GM19468 (cell line): ENCODE results near the gene KCNJ5.

Experiments
- ATAC-seq: cut with Tn5 transposase; IDR thresholded peaks from one replicate; pipeline ENCODE4 v1.9.1; 2021; ENCODE audit warnings: mild to moderate bottlenecking, moderate library complexity, moderate number of reproducible peaks; ENCODE audit not compliant: unreplicated experiment; ENCODE audit errors: extremely low read depth

KCNJ5 gene

GRCh38 chr11:128893578-128894285 lies 2.6 kb downstream of the KCNJ5 start:
- ATAC-seq = peak; percentile 70

- no peak for ATAC-seq
These were observed 3.1 kb downstream of the KCNJ5 start for GRCh38 chr11:128894286-128894681.

GRCh38 chr11:128894685-128895084 lies 3.5 kb downstream of the KCNJ5 start:
- ATAC-seq = no peak

GRCh38 chr11:128895526-128895925 lies 4.4 kb downstream of the KCNJ5 start:
- ATAC-seq = no peak

GRCh38 chr11:128896356-128896755 lies 5.2 kb downstream of the KCNJ5 start:
- ATAC-seq = no peak

GRCh38 chr11:128897826-128898225 lies 6.7 kb downstream of the KCNJ5 start:
- no peak for ATAC-seq

- no peak for ATAC-seq
These were observed 7.6 kb downstream of the KCNJ5 start for GRCh38 chr11:128898580-128899344.

GRCh38 chr11:128900468-128900867 lies 9.3 kb downstream of the KCNJ5 start:
- no peak for ATAC-seq

- ATAC-seq = no peak
These were observed 10.7 kb downstream of the KCNJ5 start for GRCh38 chr11:128901653-128902514.

- ATAC-seq = no peak
These were observed 11.4 kb downstream of the KCNJ5 start for GRCh38 chr11:128902515-128903066.

GRCh38 chr11:128903248-128904061 lies 12.3 kb downstream of the KCNJ5 start:
- no peak for ATAC-seq

- no peak for ATAC-seq
These were observed 13.1 kb downstream of the KCNJ5 start for GRCh38 chr11:128904303-128904655.

- ATAC-seq = no peak
These were observed 13.6 kb downstream of the KCNJ5 start for GRCh38 chr11:128904656-128905344.

GRCh38 chr11:128905345-128906184 lies 14.4 kb downstream of the KCNJ5 start:
- ATAC-seq = peak; percentile 38

GRCh38 chr11:128906185-128907050 lies 15.3 kb downstream of the KCNJ5 start:
- no peak for ATAC-seq

GRCh38 chr11:128907585-128907984 lies 16.4 kb downstream of the KCNJ5 start:
- no peak for ATAC-seq
